MM.1S (cell line): ENCODE results near the gene MCF2L2.

Experiments used
- CTCF ChIP-seq: fragments of 300-600 bp; sonication (generic); IDR thresholded peaks from 2 replicates; pipeline ENCODE4 v1.5.1; 2016; ENCODE audit warnings: antibody characterized with exemption, low read length, mixed read lengths
- EZH2 ChIP-seq: fragments of 300-600 bp; sonication (generic); optimal IDR thresholded peaks from 2 replicates; pipeline ENCODE3; 2017; ENCODE audit warnings: low read depth, mild to moderate bottlenecking, antibody characterized with exemption, low read length, mixed read lengths
- EZH2phosphoT487 ChIP-seq: fragments of 300-600 bp; sonication (generic); IDR thresholded peaks from 2 replicates; pipeline ENCODE4 v1.6.1; 2018; ENCODE audit warnings: antibody characterized with exemption, low read length

- TF ChIP-seq CTCF (no peak), EZH2 (no peak), EZH2phosphoT487 (no peak)
Observed at GRCh38 chr3:183222631-183223235, 205.7 kb downstream of the MCF2L2 start.
